Liver (tissue), 9 donors: ENCODE data around the gene SMIM36. TPM values are rescaled to one million over a fixed set of nuclear protein-coding genes. Genes with fewer than 3 reads are reported as not detected.
A peak's percentile ranks its signal among the peaks of the same experiment; 100 is the strongest.

Experiments
- DNase-seq: peaks from one replicate; pipeline ENCODE4 v3.0.0-alpha.2; 2017; ENCODE audit warnings: low spot score
- H3K27ac ChIP-seq, 2 donors: one replicate each; pipeline ENCODE4 v1.7.0; 2013; ENCODE audit warnings: inconsistent platforms in 2 of 2, low read length in 2 of 2, control low read depth in 1 of 2, low read depth in 1 of 2, mild to moderate bottlenecking in 1 of 2
- H3K27me3 ChIP-seq, 4 donors: one replicate each; pipeline versions ENCODE4 v1.6.1 to v1.7.0; 2013; ENCODE audit warnings: low read length in 3 of 4, inconsistent platforms in 1 of 4, mild to moderate bottlenecking in 1 of 4, moderate library complexity in 1 of 4; ENCODE audit not compliant: control insufficient read depth in 4 of 4, insufficient read depth in 4 of 4
- H3K36me3 ChIP-seq, 4 donors: one replicate each; pipeline versions ENCODE4 v1.6.1 to v1.7.0; 2013; ENCODE audit warnings: low read length in 3 of 4, mild to moderate bottlenecking in 3 of 4, low read depth in 1 of 4, moderate library complexity in 1 of 4; ENCODE audit not compliant: control insufficient read depth in 4 of 4, insufficient read depth in 3 of 4
- H3K4me1 ChIP-seq, 4 donors: one replicate each; pipeline versions ENCODE4 v1.6.1 to v1.7.0; 2013; ENCODE audit warnings: low read length in 3 of 4, mild to moderate bottlenecking in 3 of 4, moderate library complexity in 1 of 4; ENCODE audit not compliant: control insufficient read depth in 4 of 4, insufficient read depth in 4 of 4
- H3K4me3 ChIP-seq, 3 donors: one replicate each; pipeline versions ENCODE4 v1.6.1 to v1.7.0; 2013; ENCODE audit warnings: low read length in 3 of 3, control low read depth in 1 of 3, low read depth in 1 of 3, mild to moderate bottlenecking in 1 of 3
- H3K9ac ChIP-seq, 2 donors: one replicate each; pipeline ENCODE4 v1.7.0; 2013; ENCODE audit warnings: low read length in 2 of 2, mild to moderate bottlenecking in 2 of 2, moderate library complexity in 2 of 2, control low read depth in 1 of 2, low read depth in 1 of 2
- H3K9me3 ChIP-seq, 4 donors: one replicate each; pipeline versions ENCODE4 v1.6.1 to v1.7.0; 2013; ENCODE audit warnings: low read length in 3 of 4; ENCODE audit not compliant: control insufficient read depth in 4 of 4
- CTCF ChIP-seq: fragments of 150-350 bp; IDR thresholded peaks from 2 replicates; pipeline ENCODE4 v1.5.1; 2017; ENCODE audit warnings: improper control_type of control experiment, low read depth, low read length; ENCODE audit not compliant: missing input control
- EGR1 ChIP-seq, 2 donors: IDR thresholded peaks; 2 replicates each; pipeline ENCODE4 v1.6.1; 2016 to 2018; ENCODE audit warnings: antibody characterized with exemption in 2 of 2, low read depth in 2 of 2
- FOXA1 ChIP-seq: IDR thresholded peaks from 2 replicates; pipeline ENCODE4 v1.6.1; 2016; ENCODE audit warnings: antibody characterized with exemption
- FOXA2 ChIP-seq: IDR thresholded peaks from 2 replicates; pipeline ENCODE4 v1.6.1; 2016; ENCODE audit warnings: antibody characterized with exemption
- GABPA ChIP-seq, 2 donors: IDR thresholded peaks in 1 of 2; conservative IDR thresholded peaks in 1 of 2; 2 replicates each; pipeline ENCODE4 v1.6.1; 2016; ENCODE audit warnings: antibody characterized with exemption in 2 of 2, mild to moderate bottlenecking in 1 of 2, moderate library complexity in 1 of 2
- HNF4A ChIP-seq, 2 donors: conservative IDR thresholded peaks; 2 replicates each; pipeline ENCODE4 v1.6.1; 2016; ENCODE audit warnings: antibody characterized with exemption in 2 of 2, mild to moderate bottlenecking in 2 of 2
- HNF4G ChIP-seq: IDR thresholded peaks from 2 replicates; pipeline ENCODE4 v1.6.1; 2016; ENCODE audit warnings: antibody characterized with exemption
- JUND ChIP-seq, 2 donors: IDR thresholded peaks; 2 replicates each; pipeline ENCODE4 v1.6.1; 2016; ENCODE audit warnings: antibody characterized with exemption in 2 of 2
- NR2F2 ChIP-seq: IDR thresholded peaks from 2 replicates; pipeline ENCODE4 v1.6.1; 2016; ENCODE audit warnings: antibody characterized with exemption
- RAD21 ChIP-seq, 2 donors: IDR thresholded peaks; 2 replicates each; pipeline ENCODE4 v1.6.1; 2016; ENCODE audit warnings: antibody characterized with exemption in 2 of 2, mild to moderate bottlenecking in 2 of 2
- REST ChIP-seq: IDR thresholded peaks from 2 replicates; pipeline ENCODE4 v1.6.1; 2016; ENCODE audit warnings: antibody characterized with exemption, mild to moderate bottlenecking
- RXRA ChIP-seq, 2 donors: IDR thresholded peaks; 2 replicates each; pipeline ENCODE4 v1.6.1; 2017 to 2018; ENCODE audit warnings: antibody characterized with exemption in 2 of 2, mild to moderate bottlenecking in 1 of 2
- SP1 ChIP-seq: IDR thresholded peaks from 2 replicates; pipeline ENCODE4 v1.6.1; 2018; ENCODE audit warnings: antibody characterized with exemption, mild to moderate bottlenecking
- TAF1 ChIP-seq: conservative IDR thresholded peaks from 2 replicates; pipeline ENCODE4 v1.6.1; 2016; ENCODE audit warnings: antibody characterized with exemption, mild to moderate bottlenecking
- YY1 ChIP-seq: IDR thresholded peaks from 2 replicates; pipeline ENCODE4 v1.6.1; 2016; ENCODE audit warnings: antibody characterized with exemption, mild to moderate bottlenecking
- ZBTB33 ChIP-seq: IDR thresholded peaks from 2 replicates; pipeline ENCODE4 v1.6.1; 2016; ENCODE audit warnings: antibody characterized with exemption
- WGBS: extraction: QIAGEN DNeasy Blood & Tissue Kit; methylation state at CpG from one replicate; pipeline ENCODE4 v1.1.7; 2013; 5-methylcytosine and 5-hydroxymethylcytosine counted together
- polyA plus RNA-seq, 2 donors: library from polyadenylated mRNA; stranded (reverse) in 1 of 2; unstranded in 1 of 2; fragments of 200-250 nt in 1 of 2; fragments of >200 nt in 1 of 2; fragmentation: Nextera tagmentation in 1 of 2; extraction: Ambion mirVana in 1 of 2; gene quantifications; one replicate each; pipeline versions ENCODE4 v1.2.1 to v1.2.3, GENCODE V29; 2013 to 2015
- total RNA-seq, 2 donors: library from RNA; depleted of rRNA; stranded (reverse); fragments of >200 nt; gene quantifications; one replicate each; pipeline ENCODE4 v1.2.3, GENCODE V29; 2014
- TF ChIP-seq, protein P1 (sequence below): IDR thresholded peaks from 2 replicates; pipeline ENCODE4 v1.6.1; 2016; ENCODE audit warnings: antibody characterized with exemption
- TF ChIP-seq, protein P2 (sequence below): IDR thresholded peaks from 2 replicates; pipeline ENCODE4 v1.6.1; 2016; ENCODE audit warnings: antibody characterized with exemption
- donor health status: healthy.
- donor health status: healthy.
- donor health status: healthy.
- donor health status: healthy.
- donor health status: healthy.

SMIM36 gene
- total and polyA plus RNA-seq, 4 donors = not detected

GRCh38 chr17:55434721-55435120, 76.5 kb downstream of the SMIM36 start:
- H3K4me3 ChIP-seq = no peak overlapping the region
- TF ChIP-seq NR2F2 = no peak
- no peak for TF ChIP-seq FOXA1
- TF ChIP-seq CTCF = no peak
- TF ChIP-seq JUND (IDR thresholded peaks at IDR 0.05) = no peak
- TF ChIP-seq RAD21 (IDR thresholded peaks at IDR 0.05) = no peak
- TF ChIP-seq, protein P1, sequence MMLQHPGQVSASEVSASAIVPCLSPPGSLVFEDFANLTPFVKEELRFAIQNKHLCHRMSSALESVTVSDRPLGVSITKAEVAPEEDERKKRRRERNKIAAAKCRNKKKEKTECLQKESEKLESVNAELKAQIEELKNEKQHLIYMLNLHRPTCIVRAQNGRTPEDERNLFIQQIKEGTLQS = no peak
- TF ChIP-seq HNF4G = no peak
- TF ChIP-seq TAF1 = no peak
- TF ChIP-seq REST = no peak
- no peak overlapping the region for H3K9ac ChIP-seq
- H3K36me3 ChIP-seq = no peaks in the 10 kb centered on the region
- DNase-seq = no peak
- H3K27ac ChIP-seq = no peak overlapping the region
- peaks cover 2 to 11% (median 7%) of the 10 kb centered on the region in 4 donors for H3K4me1 ChIP-seq
- no peaks in the 10 kb centered on the region for H3K9me3 ChIP-seq
- WGBS = 88% methylated on average over 1 of the region's 1 CpG
- no peaks in the 10 kb centered on the region for H3K27me3 ChIP-seq

DNA sequence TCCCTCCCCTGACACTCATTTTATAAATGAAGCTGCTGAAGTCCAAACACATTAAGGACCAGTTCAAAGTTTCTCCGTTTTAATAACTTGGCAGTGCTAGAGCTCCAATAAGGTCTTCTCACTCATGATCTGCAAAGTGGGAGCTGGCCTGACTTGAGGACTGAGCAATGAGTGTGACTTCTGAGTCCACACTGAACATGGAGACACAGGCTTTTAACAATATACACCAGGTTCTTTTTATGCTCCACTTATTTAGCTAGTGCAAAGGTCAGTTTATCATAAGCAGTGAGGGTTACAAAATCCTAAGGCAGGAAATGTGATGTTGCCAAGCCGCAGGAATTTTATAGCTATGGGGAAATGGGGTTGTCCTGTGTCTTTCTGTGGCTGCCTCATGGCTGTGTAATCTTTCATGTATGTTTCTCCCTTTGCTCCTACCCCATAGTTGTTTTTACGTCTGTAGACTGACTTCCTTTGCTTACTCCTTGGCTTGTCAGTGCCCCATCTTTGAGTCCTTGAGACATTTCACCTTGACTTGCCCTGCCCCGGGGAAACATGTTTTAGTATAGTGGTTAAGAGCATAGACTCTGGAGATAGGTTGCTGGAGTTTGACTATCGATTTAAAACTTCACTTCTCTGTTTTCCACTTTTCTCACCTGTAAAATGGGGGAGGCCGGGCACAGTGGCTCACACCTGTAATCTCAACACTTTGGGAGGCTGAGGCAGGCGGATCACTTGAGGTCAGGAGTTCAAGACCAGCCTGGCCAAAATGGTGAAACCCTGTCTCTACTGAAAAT, 77.4 kb downstream of the SMIM36 start:
- H3K27me3 ChIP-seq = no peaks in the 10 kb centered on the region
- H3K27ac ChIP-seq = peak overlapping the region; percentile 3 to 40
- DNase-seq = no peak
- no peak overlapping the region for H3K4me3 ChIP-seq
- peaks cover 2 to 11% (median 7%) of the 10 kb centered on the region in 4 donors for H3K4me1 ChIP-seq
- H3K9ac ChIP-seq = no peak overlapping the region
- H3K9me3 ChIP-seq = no peaks in the 10 kb centered on the region
- no peaks in the 10 kb centered on the region for H3K36me3 ChIP-seq
- no peak for TF ChIP-seq EGR1 (IDR thresholded peaks at IDR 0.05; ENCODE audit: low read depth in 2 of 2)
- TF ChIP-seq SP1 = peak; percentile 95
- peak; percentile 58 for TF ChIP-seq TAF1
- peak in 1 of 2 donors; percentile 23 for TF ChIP-seq GABPA (IDR thresholded peaks at IDR 0.05 in 1 of 2, conservative IDR thresholded peaks at IDR 0.05 in 1 of 2)
- TF ChIP-seq JUND (IDR thresholded peaks at IDR 0.05) = peak in 1 of 2 donors; percentile 63
- TF ChIP-seq YY1 = peak; percentile 82
- TF ChIP-seq FOXA2 = no peak
- TF ChIP-seq NR2F2 = peak; percentile 57
- TF ChIP-seq ZBTB33 = peak; percentile 13
- TF ChIP-seq HNF4G = peak; percentile 85
- TF ChIP-seq, protein P1 = no peak
- TF ChIP-seq RXRA (IDR thresholded peaks at IDR 0.05) = peak; percentile 61 to 78
- TF ChIP-seq REST = no peak
- TF ChIP-seq RAD21 (IDR thresholded peaks at IDR 0.05) = peak in 1 of 2 donors; percentile 48
- TF ChIP-seq FOXA1 = no peak
- TF ChIP-seq HNF4A (conservative IDR thresholded peaks at IDR 0.05) = peak; percentile 79 to 90
- TF ChIP-seq, protein P2, sequence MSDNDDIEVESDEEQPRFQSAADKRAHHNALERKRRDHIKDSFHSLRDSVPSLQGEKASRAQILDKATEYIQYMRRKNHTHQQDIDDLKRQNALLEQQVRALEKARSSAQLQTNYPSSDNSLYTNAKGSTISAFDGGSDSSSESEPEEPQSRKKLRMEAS = peak; percentile 31
- WGBS = 52% methylated on average over 7 of the region's 7 CpGs
